Ammon's horn (tissue), 1 donor: ENCODE measurements around the gene DLG4.

Source experiments
- DNase-seq: peaks from one replicate; pipeline ENCODE4 v3.0.0-alpha.2; 2016; ENCODE audit warnings: low spot score

Gene DLG4

DNA sequence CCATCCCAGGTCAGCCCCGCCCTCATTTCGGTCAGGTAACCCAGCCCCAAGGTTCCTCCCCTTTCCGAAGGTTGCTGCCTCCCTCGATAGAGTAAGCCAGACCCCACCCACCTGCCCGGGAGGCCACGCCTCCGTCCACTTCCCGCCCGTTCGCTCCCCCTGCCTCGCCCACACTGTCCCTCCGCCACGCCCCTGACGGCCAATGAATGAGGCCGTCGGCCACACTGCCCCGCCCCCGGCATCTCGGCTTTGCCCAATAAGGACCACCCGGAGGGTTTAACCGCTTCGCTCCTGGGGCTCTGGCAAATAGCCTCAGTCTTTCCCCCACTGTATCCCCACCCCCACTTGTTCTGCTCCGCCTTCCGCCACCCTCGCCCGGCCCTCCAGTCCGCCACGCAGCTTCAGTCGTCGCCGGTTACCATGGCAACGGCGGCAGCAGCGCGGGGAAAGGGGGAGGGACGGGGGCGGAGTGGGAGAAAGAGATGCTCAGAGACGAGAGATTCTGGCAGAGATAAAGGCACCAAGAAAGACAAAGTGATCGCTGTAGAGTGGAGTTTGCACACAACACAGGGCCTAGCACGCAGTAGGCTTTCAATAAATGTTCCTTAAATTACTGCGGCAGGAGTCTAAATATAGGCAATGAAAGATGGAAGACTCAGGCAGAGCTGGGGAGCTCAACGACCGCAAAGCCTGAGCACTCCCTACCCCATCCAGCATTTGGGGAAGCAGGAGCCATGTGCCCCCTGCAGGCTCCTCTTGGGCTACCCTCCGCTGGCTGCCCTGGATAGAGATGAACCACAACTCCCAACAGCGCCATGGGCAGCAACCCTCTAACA is 5.1 kb downstream of the DLG4 start:
- peak; percentile 98 for DNase-seq

DNA sequence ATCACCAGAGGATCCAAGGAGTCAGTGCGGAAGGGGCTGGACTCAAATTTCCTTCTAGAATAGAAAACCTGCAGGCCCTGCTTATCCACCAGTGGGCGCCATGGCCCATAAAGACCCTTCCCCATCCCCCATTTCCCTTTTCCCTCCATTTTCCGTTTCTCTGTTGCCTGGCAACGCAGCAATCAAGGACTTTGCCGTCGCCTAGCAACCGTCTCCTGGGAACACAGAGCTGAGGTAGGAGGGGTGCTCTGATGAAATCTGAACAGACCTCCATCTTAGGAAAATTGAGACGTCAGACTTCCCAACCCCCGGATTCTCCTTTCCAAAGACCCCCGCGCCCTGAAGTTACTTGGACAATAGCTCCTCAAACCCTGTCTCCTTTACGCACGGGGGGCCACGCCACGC is 5.7 kb downstream of the DLG4 start:
- DNase-seq: peak; percentile 89

DNA sequence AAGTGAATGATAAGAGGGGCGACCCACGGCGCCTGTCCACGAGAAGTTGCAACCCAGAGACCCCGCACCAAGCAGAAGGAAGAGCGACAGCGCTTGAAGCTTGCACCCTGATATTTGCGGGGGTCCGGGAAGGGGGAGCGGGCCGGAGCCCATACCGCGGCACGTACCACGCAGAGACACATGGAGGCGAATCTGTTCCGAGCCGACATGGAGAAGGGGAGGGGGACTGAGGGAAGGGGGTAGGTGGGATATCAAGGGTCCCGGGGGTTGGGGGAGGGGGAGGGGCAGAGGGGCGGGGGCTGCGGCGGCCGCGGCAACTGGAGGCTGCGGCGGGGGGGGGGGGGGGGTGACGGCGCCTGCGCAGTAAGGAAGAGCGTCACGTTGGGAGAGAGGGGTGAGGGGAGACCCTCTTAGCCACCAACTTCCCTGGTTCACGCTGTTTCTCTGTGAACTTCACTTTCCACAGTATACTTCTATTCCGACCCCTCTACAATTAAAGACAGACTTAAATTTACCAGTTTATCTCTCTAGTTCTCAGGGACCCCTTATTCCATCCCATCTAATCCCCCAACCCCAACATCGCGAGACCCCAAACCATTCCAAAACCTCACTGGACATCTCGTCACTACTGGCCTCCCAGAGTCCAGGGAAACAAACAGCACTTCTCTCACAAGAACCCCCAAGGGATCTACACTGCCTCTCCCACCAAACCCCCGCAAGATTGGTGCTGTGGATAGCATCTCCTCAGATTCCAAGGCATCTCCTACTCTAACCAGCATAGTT is 8.0 kb downstream of the DLG4 start:
- no peak for DNase-seq

DNA sequence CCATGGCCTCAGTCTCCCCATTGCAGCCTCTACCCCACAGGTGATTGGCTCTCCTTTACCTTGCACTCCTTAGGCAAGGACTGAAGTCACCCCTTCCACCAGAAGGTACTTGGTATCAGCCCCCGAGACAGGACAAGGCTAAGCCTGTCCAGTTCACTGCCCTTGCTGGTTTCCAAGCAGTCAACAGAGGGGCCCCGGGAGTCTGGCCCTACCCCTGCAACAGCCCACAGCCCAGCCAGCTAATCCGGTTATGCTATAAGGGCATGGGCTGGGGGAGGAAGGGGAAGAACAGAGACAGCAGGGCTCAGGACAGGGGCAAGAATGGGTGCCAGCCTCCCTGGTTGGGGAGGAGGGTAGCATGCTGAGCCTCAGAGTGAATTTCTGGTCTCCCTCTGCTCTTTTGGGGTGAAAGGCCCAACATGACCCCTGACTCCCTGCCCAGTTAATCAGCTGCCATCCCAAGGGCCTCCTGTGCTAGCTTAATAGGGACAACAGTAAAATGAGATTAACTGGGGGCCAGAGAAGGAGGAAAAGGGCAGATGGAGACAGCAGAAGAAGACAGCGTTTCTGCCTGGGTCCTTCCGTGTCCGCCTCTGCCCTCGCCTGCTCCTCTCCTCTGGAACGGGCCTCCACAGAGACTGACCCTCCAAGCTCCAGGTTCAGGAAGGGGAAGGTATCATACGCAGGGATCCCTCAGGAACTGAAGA is 10.7 kb downstream of the DLG4 start:
- no peak for DNase-seq

DNA sequence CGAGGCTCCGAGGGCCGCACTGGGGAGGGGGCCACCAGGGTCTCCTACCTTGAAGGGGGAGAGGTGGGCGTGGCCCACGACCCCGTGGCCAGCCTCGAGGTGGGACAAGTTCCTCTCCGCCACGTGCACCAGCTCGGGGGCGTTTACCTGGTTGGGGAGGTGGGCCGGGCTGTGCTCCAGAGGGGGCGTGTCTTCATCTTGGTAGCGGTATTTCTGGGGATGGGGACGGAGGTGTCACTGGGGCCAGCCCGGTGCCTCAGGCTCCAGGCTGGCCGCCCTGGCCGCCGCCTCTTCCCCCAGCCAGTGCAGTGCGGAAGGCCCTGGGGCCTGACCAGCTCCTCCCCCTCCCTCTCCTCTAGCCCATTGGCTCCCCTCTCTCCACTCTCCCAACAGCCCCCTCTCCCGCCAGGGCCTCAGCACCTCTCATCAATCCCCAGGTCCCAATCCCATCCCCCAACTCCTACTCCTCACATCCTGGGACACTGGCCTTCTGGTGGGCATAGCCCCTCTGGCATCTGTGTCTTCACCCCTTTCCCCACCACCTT is 11.5 kb downstream of the DLG4 start:
- DNase-seq: no peak

DNA sequence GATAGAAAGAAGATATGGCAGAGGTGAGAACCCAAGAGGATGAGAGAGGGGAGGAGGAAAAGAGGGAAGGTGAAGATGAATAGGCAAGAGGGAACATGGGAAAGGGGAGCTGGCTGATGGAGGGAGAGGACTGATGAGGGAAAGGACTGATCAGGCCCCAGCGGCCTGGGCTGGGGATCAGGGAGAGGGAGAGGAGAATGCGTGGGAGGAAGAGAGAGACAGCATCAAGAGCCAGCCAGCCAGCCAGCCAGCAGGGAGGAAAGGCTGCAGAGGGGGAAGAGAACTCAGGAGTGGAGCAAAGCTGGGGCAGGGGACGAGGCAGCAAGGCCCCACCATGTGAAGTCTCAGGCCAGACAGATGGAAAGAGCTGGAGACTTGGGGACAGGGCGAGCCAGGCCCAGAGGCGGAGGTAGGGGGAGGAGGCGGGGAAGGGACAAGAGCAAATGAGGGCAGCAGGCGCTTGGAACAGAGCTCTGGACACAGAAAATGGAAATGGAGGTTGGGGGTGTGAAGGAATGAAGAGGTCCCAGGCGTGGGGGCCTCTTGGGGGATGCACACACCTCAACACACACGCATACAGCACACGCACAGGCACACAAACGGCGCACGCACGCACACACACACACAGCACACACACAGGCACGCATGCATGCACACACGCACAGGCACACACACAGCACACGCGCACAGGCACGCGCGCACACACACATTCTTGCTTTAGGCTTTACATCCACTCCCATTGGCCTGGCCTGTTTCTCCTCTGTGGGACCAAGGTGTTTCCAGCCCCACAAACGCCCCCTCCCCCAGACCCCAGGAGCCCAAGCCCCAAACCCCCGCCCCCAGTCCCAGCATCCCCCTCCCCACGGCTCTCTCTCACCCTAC is 12.3 kb downstream of the DLG4 start:
- DNase-seq: no peak

DNA sequence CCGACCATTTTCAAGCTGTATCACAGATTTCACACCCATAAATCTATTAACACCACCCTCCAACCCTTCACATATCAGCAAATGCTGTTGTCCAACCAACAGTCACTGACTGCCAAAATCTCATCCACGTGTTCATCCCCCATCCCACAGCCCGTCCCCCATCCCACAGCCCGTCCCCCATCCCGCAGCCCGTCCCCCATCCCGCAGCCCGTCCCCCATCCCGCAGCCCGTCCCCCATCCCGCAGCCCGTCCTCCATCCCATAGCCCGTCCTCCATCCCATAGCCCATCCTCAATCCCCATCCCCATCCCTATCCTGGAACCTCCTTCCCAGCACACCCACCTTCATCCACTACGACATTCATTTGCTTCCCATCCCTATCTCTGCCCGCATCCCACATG is 14.1 kb downstream of the DLG4 start:
- DNase-seq: no peak

DNA sequence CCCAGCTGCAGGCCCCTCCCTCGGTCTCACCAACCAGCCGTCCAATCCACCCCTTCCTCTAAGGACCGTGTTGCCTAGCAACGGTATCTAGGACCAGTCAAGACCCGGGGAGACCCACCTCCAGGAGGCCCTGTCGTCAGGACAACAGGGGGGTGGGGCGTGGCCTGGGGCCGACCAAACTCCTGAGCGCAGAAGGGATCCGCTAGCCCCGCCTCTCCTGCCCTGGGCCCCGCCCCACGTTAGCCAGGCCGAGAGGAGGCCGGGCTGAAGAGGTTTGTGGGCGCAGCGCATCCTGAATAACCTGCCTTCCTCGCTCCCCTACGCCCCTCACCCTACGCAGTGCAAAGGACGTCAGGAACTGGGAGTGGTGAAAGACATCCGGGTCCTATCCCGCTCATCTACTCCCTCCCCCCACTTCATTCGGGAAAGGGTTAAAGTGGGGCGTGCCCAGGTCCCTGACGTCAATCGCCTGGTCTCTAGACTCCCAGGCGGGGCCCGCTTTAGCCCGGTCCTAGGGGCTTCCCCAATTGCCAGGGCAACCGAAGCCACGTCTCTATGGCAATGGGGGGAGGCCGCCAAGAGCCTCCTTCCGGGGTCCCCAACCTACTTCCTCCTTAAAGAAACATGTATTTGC is 14.7 kb downstream of the DLG4 start:
- peak; percentile 82 for DNase-seq

DNA sequence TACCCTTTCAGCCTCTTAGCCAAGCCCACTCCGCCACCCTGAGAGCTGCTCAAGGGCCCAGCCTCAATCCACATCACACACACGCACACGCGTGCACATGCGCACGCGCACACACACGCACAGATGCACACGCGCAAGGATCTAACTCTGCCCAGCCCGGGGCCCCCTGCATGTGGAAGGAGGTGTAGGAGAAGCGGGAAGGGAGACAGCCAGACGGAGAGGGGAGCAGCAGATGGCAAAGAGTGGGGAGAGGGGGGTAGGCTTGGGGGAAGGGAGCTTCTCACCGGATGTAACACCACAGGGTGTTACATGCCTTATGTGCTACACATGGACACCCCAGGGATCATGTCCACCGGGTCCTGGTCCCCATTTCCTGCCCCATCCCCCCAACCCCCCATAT is 15.3 kb downstream of the DLG4 start:
- DNase-seq: peak; percentile 62

DNA sequence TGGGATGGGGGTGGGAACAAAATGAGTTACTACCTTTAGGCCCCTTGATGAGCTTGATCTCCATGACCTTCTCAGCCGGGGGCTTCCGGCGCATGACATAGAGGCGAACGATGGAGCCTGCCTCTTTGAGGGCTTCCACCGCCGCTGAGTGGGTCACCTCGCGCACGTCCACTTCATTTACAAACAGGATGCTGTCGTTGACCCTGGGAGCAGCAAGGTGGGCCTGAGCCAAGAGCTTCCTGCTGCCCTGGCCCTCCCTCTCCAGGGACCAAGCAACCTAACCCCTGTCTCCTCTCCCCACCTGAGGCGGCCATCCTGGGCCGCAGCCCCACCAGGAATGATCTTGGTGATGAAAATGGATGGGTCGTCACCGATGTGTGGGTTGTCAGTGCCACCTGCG is 16.2 kb downstream of the DLG4 start:
- no peak for DNase-seq

DNA sequence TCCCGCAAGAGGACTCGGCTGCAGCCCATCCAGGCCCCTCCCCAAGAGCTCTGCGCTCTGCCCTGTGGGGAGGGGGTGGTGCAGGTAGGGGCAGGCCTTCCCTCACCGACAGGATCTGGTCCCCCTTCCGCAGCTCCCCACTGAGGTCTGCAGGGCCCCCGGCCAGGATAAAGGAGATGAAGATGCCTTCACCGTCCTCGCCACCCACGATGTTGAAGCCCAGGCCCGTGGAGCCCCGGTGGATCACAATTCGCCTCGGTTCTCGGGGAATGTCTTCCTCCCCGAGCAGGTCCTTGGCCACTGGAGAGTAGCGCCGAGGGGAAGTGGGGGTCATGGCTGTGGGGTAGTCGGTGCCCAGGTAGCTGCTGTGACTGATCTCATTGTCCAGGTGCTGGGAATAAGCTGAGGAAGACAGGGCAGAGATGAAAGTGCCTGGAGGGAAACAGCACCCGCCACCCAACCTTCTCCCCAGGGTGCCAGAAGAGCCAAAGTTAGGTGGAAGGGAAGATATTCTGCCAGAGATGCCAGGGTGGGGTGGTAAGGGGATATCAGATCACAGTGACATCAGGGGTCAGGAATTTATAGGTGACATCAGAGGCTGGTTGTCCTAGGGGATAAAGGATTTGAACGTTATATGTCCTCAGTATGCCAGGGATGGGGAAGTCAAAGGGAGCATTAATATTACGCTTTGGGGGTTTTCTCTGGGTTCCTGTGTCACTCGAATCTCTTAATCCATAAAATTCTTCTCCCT is 22.8 kb downstream of the DLG4 start:
- no peak for DNase-seq

DNA sequence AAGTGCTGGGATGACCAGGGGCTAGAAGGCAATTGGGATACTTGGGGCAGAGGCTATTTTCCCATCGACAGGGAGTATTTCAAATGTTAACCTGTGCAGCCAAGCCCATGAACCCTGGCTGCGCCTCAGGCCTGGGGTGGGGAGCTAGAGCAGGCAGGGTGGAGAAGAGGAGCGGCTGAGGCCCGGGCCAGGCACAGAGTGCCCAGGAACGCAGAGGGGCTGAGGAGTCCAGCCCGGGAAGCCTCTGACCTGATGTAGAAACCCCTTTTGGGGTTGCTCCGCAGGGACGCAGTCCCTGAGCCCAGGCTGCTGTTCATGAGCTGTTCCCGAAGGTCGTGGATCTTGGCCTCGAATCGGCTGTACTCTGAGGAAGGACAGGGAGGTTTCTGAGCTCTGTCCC is 23.7 kb downstream of the DLG4 start:
- DNase-seq: no peak

DNA sequence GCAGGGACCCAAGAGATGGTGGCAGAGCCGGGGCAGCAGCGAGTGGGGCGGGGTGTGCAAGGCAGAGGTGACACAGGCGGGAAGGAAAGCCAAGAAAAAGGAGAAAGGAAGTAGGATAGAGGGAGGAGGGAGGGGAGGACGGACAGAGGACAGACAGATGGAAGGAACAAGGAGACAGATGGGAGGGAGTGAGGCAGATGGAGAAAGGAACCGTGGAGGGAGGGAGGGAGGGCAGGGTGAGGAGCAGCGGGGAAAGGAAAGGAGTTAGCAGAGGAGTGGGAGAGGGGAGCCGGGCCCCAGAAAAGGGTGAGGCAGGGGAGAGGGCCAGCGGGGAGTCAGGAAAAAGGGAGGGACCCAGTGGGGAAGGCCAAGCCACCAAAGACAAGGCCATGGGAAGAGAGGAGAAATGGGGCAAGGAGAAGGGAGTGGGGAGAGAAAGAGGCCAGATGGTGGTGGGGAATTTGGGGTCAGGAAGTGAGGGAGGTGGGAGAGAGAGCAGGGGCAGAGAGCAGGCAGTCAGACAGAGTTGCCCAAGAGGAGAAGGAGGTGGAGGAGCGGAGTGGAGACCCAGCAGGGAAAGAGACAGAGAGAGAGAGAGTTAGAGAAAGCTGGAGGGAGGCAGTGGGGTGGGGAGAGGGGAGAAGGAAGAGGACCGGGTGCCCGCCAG is 27.2 kb downstream of the DLG4 start:
- no peak for DNase-seq

DNA sequence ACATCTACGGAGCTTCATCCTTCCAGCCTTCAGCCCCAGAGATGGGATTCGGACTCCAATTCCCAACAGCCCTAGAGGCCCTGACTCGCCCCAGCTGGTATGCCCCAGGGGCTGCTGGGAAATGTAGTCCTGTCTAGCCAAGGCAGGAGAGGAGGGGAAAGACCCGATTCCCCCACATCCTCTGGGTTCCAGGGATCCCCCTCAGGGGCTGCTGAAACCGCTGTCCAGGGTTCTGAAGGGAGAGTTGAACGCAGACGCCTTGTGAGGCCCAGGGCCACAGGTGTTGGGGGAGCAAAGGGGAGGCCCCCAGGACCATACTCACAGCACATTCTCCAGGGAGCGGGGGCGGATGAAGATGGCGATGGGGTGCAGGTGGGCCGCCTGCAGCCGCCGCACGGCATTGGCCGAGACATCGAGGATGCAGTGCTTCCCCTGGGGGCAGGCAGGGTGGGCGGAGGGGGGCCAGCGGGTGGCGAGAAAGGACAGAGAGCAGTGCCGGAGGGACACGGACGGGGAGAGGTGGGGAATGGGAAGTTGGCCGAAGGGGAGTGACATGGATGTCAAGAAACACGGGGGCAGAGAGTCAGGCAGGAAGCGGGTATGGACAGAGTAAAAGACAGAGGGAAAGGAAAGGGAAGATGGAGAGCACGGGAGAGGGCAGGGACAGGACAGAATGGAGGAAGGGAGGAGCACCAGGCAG is 27.9 kb downstream of the DLG4 start:
- peak; percentile 42 for DNase-seq

DNA sequence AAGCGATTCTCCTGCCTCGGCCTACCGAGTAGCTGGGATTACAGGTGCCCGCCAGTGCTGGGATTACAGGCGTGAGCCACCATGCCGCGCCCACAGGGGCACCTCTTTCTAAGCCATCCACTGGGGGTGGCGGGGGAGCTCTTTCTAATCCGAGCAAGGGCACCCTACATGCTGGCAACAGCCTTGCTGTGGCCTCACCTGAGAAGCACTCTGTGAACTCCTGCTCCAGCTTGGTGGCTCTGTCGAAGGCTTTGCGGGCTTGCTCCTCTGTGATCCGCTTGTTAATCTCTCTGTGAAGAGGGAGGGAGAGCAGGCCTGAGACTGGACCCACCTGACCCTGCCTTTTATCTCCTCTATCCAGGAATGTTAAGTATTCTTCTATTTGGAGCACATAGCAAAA is 28.6 kb downstream of the DLG4 start:
- no peak for DNase-seq

DNA sequence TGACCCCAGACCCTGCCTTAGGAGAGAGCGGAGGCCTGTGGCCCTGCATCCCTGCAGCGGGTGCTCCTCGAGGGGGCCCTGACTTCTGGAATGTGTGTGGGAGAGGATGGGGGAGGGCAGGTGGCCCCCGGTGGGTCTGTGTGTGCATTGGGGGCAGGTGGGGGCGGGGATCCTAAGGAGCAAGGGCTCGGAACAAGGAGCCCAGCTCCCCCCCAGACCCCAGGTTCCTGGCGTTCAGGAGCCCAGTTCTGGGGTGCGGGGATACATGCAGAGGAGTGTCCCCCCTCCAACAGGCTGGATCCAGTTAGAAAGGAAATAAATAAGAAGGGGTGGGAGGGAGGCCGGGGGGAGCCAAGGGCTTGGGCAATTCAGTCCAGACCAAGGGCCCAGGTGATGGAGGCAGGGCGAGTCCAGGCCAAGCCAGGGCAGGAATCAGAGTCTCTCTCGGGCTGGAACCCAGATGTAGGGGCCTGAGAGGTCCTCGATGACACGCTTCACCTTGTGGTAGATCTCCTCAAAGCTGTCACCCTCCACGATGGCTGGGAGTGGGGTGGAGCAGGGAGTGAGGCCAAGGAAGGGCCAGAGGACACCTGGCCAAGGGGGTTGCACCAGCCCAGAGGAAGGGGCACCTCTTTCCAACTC is 29.2 kb downstream of the DLG4 start:
- DNase-seq: no peak

DNA sequence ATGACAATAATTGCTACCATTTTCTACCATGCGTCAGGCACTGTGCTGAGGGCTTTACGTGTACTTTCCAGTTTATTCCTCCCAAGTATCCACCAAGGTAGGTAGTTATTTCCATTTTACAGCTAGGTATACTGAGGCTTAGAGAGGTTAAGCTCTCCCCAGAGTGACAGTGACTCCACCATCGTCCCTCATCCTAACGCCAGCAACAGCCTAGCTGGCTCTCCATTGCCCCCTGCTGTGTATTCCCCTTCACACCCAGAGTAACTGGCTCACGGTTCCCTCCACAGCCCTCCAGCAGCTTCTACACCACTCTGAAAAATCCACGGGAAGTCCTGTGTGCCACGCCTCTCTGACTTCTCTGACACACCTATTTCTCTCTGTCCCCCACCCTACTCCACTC is 33.4 kb downstream of the DLG4 start:
- no peak for DNase-seq

DNA sequence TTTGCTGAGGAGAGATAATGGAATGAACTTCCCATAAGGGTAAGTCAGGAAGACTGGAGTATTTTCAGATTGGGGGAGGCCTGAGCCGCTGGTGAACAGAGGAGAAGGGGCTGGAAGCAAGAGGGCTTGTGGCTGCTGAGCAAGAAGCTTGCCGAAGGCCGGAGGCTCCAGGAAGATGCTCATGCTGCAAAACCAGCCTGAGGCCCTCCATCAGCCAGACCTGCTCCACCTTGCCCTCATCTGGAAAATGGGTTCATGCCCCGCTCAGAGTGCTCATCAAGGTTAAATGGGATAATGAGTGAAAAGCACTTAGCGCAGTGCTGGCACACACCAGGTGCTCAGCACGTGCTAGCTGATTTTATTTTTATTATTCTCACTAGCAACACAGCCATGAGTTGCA is 35.0 kb downstream of the DLG4 start:
- no peak for DNase-seq

DNA sequence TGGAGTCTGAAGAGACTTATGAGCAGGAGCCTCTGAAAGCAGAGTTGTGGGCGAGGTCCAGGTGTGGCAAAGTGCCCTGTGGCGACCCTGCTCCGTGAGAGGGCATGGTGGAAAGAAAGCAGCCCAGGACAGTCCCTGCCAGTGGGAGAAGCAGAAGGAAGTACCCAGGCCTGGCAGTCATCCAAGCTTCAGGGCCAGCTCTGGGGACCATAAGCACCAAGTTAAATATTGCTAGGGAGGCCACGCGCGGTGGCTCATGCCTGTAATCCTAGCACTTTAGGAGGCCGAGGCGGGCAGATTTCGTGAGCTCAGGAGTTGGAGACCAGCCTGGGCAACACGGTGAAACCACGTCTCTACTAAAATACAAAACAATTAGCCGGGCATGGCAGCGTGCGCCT is 35.5 kb downstream of the DLG4 start:
- peak; percentile 40 for DNase-seq
